Panc1 (cell line): ENCODE results near the gene CEP44. TPM values are rescaled to one million over a fixed set of nuclear protein-coding genes. Genes with fewer than 3 reads are reported as not detected.
"Not testable (repeated sequence)": the region's sequence is repeated elsewhere in the genome, so short reads cannot be mapped to it uniquely, and the experiment has no call there.

Experiments used
- ATAC-seq: fragments of 200-7000 bp; cut with Tn5 transposase; 2 replicates; pipeline ENCODE4 v1.9.1; 2020; ENCODE audit warnings: mild to moderate bottlenecking, moderate library complexity
- BruUV-seq: library from RNA; stranded (reverse); fragments of 400-500 nt; replicated peaks from 2 replicates; lab custom pipeline; 2021; lab: Mats Ljungman, UMichigan
- CTCF ChIA-PET: fragments of 300-600 bp; sonication (Branson Sonifier 250); formaldehyde crosslinking; loops from one replicate; lab custom pipeline; 2022; ENCODE audit warnings: antibody characterized with exemption; lab: Charles Lee
- POLR2A ChIA-PET: fragments of 300-600 bp; sonication (Branson Sonifier 250); formaldehyde crosslinking; loops from one replicate; lab custom pipeline; 2022; ENCODE audit warnings: antibody characterized with exemption; lab: Charles Lee
- DNase-seq: peaks from one replicate; pipeline ENCODE4 v3.0.0-alpha.2; 2010; ENCODE audit warnings: low read depth, low spot score
- H3K27ac ChIP-seq: 2 replicates; pipeline ENCODE4 v1.5.1; 2011; ENCODE audit warnings: mild to moderate bottlenecking, low read length, inconsistent platforms
- H3K27me3 ChIP-seq: fragments of 200-500 bp; sonication (Bioruptor generic); 2 replicates; pipeline ENCODE4 v1.6.0; 2014; ENCODE audit warnings: low read length, inconsistent platforms; ENCODE audit not compliant: control insufficient read depth, insufficient read depth
- H3K36me3 ChIP-seq: fragments of 200-500 bp; sonication (Bioruptor generic); 2 replicates; pipeline ENCODE4 v1.5.1; 2014; ENCODE audit warnings: inconsistent platforms, mild to moderate bottlenecking, low read length, moderate library complexity; ENCODE audit not compliant: control insufficient read depth, insufficient read depth
- H3K4me1 ChIP-seq: 2 replicates; pipeline ENCODE4 v1.5.1; 2011; ENCODE audit warnings: inconsistent platforms, mild to moderate bottlenecking, low read length, moderate library complexity; ENCODE audit not compliant: control insufficient read depth, insufficient read depth
- H3K4me3 ChIP-seq, 2 experiments: 2 replicates each; pipeline ENCODE4 v1.5.1; 2011 to 2012; ENCODE audit warnings: low read depth in 2 of 2, low read length in 2 of 2, mild to moderate bottlenecking in 2 of 2, inconsistent platforms in 1 of 2, moderate library complexity in 1 of 2
- H3K9me3 ChIP-seq: fragments of 200-500 bp; sonication (Bioruptor generic); 2 replicates; pipeline ENCODE4 v1.5.1; 2014; ENCODE audit warnings: low read depth, mild to moderate bottlenecking, inconsistent platforms, low read length, moderate library complexity; ENCODE audit not compliant: control insufficient read depth, insufficient read depth
- POLR2AphosphoS5 ChIP-seq: IDR thresholded peaks from 2 replicates; pipeline ENCODE4 v1.6.1; 2012; ENCODE audit warnings: mild to moderate bottlenecking, low read depth, low read length, moderate library complexity
- REST ChIP-seq, 2 experiments: IDR thresholded peaks; 2 replicates each; pipeline ENCODE4 v1.6.1; 2011 to 2012; ENCODE audit warnings: low read depth in 2 of 2, control low read depth in 1 of 2, low read length in 1 of 2, mild to moderate bottlenecking in 1 of 2, moderate library complexity in 1 of 2; ENCODE audit not compliant: insufficient read depth in 1 of 2
- SIN3A ChIP-seq: IDR thresholded peaks from 2 replicates; pipeline ENCODE4 v1.6.1; 2012; ENCODE audit warnings: low read depth, mild to moderate bottlenecking, low read length, moderate library complexity, borderline replicate concordance; ENCODE audit not compliant: insufficient read depth
- TCF7L2 ChIP-seq: IDR thresholded peaks from 2 replicates; pipeline ENCODE4 v1.6.1; 2011; ENCODE audit warnings: mild to moderate bottlenecking, low read depth, low read length, inconsistent platforms
- in situ Hi-C: cut with HindIII; loops from 2 replicates; pipeline ENCODE4 v1.10.0; 2016; ENCODE audit warnings: low sequenced_read_pairs, low pct_unique_long_range_greater_than_20kb
- intact Hi-C: fragments of 100-400 bp; cut with micrococcal nuclease; formaldehyde crosslinking; loops from one replicate; pipeline ENCODE4 v1.10.0; 2022; ENCODE audit not compliant: unreplicated experiment
- total RNA-seq: library from RNA; stranded (reverse); gene quantifications from one replicate; pipeline ENCODE4 v1.2.1, GENCODE V29; 2021; ENCODE audit not compliant: unreplicated experiment
- TF ChIP-seq, protein P1 (sequence below): fragments of 450-650 bp; IDR thresholded peaks from 2 replicates; pipeline ENCODE4 v1.5.1; 2017; ENCODE audit warnings: mild to moderate bottlenecking

CEP44 gene
- total RNA-seq, 1 experiment from 2014 or later = 9.8 TPM

- H3K27me3 ChIP-seq = no peaks in the 10 kb centered on the region
- no peaks in the 10 kb centered on the region for H3K36me3 ChIP-seq
- no peak overlapping the region for H3K27ac ChIP-seq
- ChIA-PET CTCF (no interaction called here), POLR2A (no interaction called here)
- no peak for ATAC-seq
- BruUV-seq = no TSS peak
- DNase-seq = no peak
- H3K9me3 ChIP-seq = peaks cover 14% of the 10 kb centered on the region; the same call in 1 of the 2 replicates
- intact Hi-C loops = no loop called here
- no peaks in the 10 kb centered on the region for H3K4me1 ChIP-seq
- H3K4me3 ChIP-seq = no peak overlapping the region
- in situ Hi-C loops = no loop called here
- no peak for TF ChIP-seq REST (IDR thresholded peaks at IDR 0.05; ENCODE audit: insufficient read depth in 1 of 2, low read depth in 2 of 2, low read length in 1 of 2)
- no peak for TF ChIP-seq TCF7L2
- TF ChIP-seq SIN3A = no peak
- TF ChIP-seq, protein P1, sequence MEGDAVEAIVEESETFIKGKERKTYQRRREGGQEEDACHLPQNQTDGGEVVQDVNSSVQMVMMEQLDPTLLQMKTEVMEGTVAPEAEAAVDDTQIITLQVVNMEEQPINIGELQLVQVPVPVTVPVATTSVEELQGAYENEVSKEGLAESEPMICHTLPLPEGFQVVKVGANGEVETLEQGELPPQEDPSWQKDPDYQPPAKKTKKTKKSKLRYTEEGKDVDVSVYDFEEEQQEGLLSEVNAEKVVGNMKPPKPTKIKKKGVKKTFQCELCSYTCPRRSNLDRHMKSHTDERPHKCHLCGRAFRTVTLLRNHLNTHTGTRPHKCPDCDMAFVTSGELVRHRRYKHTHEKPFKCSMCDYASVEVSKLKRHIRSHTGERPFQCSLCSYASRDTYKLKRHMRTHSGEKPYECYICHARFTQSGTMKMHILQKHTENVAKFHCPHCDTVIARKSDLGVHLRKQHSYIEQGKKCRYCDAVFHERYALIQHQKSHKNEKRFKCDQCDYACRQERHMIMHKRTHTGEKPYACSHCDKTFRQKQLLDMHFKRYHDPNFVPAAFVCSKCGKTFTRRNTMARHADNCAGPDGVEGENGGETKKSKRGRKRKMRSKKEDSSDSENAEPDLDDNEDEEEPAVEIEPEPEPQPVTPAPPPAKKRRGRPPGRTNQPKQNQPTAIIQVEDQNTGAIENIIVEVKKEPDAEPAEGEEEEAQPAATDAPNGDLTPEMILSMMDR = no peak
- TF ChIP-seq POLR2AphosphoS5 = no peak
Observed at GRCh38 chr4:174292473-174292872, 8.8 kb downstream of the CEP44 start.

- H3K4me3 ChIP-seq, intact Hi-C loops, H3K36me3 ChIP-seq, H3K4me1 ChIP-seq, in situ Hi-C loops, CTCF ChIA-PET, ATAC-seq, DNase-seq, BruUV-seq, POLR2A ChIA-PET, H3K27me3 ChIP-seq, H3K27ac ChIP-seq: not testable (repeated sequence)
- H3K9me3 ChIP-seq = peaks cover 14% of the 10 kb centered on the region; the same call in 1 of the 2 replicates
Observed at GRCh38 chr4:174294641-174295040, 10.9 kb downstream of the CEP44 start.

- BruUV-seq, ATAC-seq, H3K4me3 ChIP-seq, intact Hi-C loops, in situ Hi-C loops, H3K27ac ChIP-seq, H3K4me1 ChIP-seq, CTCF ChIA-PET, POLR2A ChIA-PET, H3K36me3 ChIP-seq, DNase-seq, H3K27me3 ChIP-seq: not testable (repeated sequence)
- peaks cover 14% of the 10 kb centered on the region; the same call in 1 of the 2 replicates for H3K9me3 ChIP-seq
Observed at GRCh38 chr4:174295142-174295541, 11.4 kb downstream of the CEP44 start.
